ENCODE data around the gene NFKBIL1. TPM values are rescaled to one million over a fixed set of nuclear protein-coding genes. Genes with fewer than 3 reads are reported as not detected.
"Not testable (repeated sequence)": the region's sequence is repeated elsewhere in the genome, so short reads cannot be mapped to it uniquely, and the experiment has no call there.

Gene NFKBIL1
- total and polyA plus RNA-seq, 9 of the 15 experiments (the other 6 are each of a cell fraction or from before 2014, with no cell fraction given): 0.49 to 33.1 (median 7.6) TPM

DNA sequence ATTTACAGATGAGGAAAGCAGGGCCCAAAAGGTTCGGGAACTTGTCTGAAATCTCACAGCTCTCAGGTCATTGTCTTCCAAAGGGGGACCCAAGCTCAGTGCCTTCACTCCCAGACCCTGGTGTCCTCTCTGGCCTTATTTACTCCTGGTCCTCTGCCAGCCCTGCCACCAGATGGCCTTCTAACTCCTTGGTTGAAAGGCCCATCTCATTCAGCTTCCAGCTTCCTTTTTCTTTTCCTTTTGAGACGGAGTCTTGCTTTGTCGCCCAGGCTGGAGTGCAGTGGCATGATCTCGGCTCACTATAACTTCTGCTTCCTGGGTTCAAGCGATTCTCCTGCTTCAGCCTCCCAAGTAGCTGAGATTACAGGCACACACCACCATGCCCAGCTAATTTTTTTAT is 4.0 kb downstream of the NFKBIL1 start:
- BruUV-seq (replicated peaks); H3K4me3 ChIP-seq; H3K27me3 ChIP-seq (ENCODE audit: control insufficient read depth in 2 of 2, insufficient read depth in 2 of 2, low read length in 2 of 2); H3K27ac ChIP-seq (ENCODE audit: extremely low read depth, low read depth, low read length); H3K9ac ChIP-seq (ENCODE audit: insufficient read depth in 1 of 2, low read depth in 2 of 2, low read length in 2 of 2); H4K20me1 ChIP-seq (replicated peaks; ENCODE audit: control insufficient read depth, insufficient read depth, low read length); H2AFZ ChIP-seq (ENCODE audit: low read depth, low read length); H3K4me1 ChIP-seq (replicated peaks in 1 of 2; ENCODE audit: control insufficient read depth in 2 of 2, insufficient read depth in 2 of 2, low read length in 2 of 2); H3K4me2 ChIP-seq (ENCODE audit: insufficient read depth, low read length); in situ Hi-C loops (cut with MboI); H3K9me3 ChIP-seq (replicated peaks; ENCODE audit: control insufficient read depth, insufficient read depth, low read depth, low read length); H3K9me1 ChIP-seq (ENCODE audit: control insufficient read depth, insufficient read depth, low read length): not testable (repeated sequence)
- CTCF ChIA-PET (ENCODE audit: low intra/inter-chr PET ratio): interaction anchor here (0.6 to 2.8 kb wide), 4 partner anchors 23 to 219 kb away, joined by 3 to 57 read pairs (median 4); no protein-coding TSS in a partner anchor
- POLR2A ChIA-PET: interaction anchor here (0.7 to 5.7 kb wide), 8 partner anchors 8 to 266 kb away, joined by 3 to 38 read pairs (median 6); partner anchors contain the start of genes BAG6, DDX39B and LTB
- FAIRE-seq: peak; percentile 61
- peak; percentile 24 for ATAC-seq
- 35% methylated on average over 5 of the region's 5 CpGs for WGBS (ENCODE audit: insufficient coverage, low coverage, missing lambda C conversion rate)
- peaks cover 53% of the 10 kb centered on the region for H3K36me3 ChIP-seq (ENCODE audit: control insufficient read depth, insufficient read depth, low read length)
- DNase-seq (ENCODE audit: extremely low read depth in 1 of 4, low spot score in 3 of 4): peak in 3 of 4 experiments; percentile 40 to 84 (median 67)
- H3K79me2 ChIP-seq (ENCODE audit: control insufficient read depth, insufficient read depth, low read length): peaks cover 24% of the 10 kb centered on the region
- intact Hi-C loops (cut with micrococcal nuclease): loop anchor here (1.0 kb wide), 1 partner anchor 47 kb away; no protein-coding TSS in a partner anchor
- peak in 1 of 2 experiments; percentile 34; a peak in 1 of 4 replicates for TF ChIP-seq RCOR1 (IDR thresholded peaks at IDR 0.05; ENCODE audit: borderline replicate concordance in 1 of 2, low read depth in 2 of 2, low read length in 2 of 2)
- TF ChIP-seq FOXK1 (CRISPR knock-in tag; IDR thresholded peaks at IDR 0.05; ENCODE audit: borderline replicate concordance): peak; percentile 67; the same call in 1 of the 2 replicates
- TF ChIP-seq ARID2 (IDR thresholded peaks at IDR 0.05): peak; percentile 86; the same call in 1 of the 2 replicates
- TF ChIP-seq, protein P1, sequence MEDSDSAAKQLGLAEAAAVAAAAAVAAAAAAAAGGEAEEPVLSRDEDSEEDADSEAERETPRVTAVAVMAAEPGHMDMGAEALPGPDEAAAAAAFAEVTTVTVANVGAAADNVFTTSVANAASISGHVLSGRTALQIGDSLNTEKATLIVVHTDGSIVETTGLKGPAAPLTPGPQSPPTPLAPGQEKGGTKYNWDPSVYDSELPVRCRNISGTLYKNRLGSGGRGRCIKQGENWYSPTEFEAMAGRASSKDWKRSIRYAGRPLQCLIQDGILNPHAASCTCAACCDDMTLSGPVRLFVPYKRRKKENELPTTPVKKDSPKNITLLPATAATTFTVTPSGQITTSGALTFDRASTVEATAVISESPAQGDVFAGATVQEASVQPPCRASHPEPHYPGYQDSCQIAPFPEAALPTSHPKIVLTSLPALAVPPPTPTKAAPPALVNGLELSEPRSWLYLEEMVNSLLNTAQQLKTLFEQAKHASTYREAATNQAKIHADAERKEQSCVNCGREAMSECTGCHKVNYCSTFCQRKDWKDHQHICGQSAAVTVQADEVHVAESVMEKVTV (CRISPR knock-in tag; IDR thresholded peaks at IDR 0.05): peak; percentile 91
- peak; percentile 69; the same call in 1 of the 2 replicates for TF ChIP-seq CC2D1A (IDR thresholded peaks at IDR 0.05)
- TF ChIP-seq FOXK2 (conservative IDR thresholded peaks at IDR 0.05 in 1 of 2, IDR thresholded peaks at IDR 0.05 in 1 of 2; ENCODE audit: low read depth in 2 of 2): peak; percentile 76 to 80
- TF ChIP-seq, protein P2, sequence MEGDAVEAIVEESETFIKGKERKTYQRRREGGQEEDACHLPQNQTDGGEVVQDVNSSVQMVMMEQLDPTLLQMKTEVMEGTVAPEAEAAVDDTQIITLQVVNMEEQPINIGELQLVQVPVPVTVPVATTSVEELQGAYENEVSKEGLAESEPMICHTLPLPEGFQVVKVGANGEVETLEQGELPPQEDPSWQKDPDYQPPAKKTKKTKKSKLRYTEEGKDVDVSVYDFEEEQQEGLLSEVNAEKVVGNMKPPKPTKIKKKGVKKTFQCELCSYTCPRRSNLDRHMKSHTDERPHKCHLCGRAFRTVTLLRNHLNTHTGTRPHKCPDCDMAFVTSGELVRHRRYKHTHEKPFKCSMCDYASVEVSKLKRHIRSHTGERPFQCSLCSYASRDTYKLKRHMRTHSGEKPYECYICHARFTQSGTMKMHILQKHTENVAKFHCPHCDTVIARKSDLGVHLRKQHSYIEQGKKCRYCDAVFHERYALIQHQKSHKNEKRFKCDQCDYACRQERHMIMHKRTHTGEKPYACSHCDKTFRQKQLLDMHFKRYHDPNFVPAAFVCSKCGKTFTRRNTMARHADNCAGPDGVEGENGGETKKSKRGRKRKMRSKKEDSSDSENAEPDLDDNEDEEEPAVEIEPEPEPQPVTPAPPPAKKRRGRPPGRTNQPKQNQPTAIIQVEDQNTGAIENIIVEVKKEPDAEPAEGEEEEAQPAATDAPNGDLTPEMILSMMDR (IDR thresholded peaks at IDR 0.05 in 2 of 3, conservative IDR thresholded peaks at IDR 0.05 in 1 of 3; ENCODE audit: insufficient read depth in 2 of 3, low read depth in 1 of 3, low read length in 3 of 3): peak; percentile 72 to 91 (median 88)
- TF ChIP-seq SMC3 (conservative IDR thresholded peaks at IDR 0.05; ENCODE audit: insufficient read depth, low read depth, low read length): peak; percentile 90
- TF ChIP-seq, protein P3, sequence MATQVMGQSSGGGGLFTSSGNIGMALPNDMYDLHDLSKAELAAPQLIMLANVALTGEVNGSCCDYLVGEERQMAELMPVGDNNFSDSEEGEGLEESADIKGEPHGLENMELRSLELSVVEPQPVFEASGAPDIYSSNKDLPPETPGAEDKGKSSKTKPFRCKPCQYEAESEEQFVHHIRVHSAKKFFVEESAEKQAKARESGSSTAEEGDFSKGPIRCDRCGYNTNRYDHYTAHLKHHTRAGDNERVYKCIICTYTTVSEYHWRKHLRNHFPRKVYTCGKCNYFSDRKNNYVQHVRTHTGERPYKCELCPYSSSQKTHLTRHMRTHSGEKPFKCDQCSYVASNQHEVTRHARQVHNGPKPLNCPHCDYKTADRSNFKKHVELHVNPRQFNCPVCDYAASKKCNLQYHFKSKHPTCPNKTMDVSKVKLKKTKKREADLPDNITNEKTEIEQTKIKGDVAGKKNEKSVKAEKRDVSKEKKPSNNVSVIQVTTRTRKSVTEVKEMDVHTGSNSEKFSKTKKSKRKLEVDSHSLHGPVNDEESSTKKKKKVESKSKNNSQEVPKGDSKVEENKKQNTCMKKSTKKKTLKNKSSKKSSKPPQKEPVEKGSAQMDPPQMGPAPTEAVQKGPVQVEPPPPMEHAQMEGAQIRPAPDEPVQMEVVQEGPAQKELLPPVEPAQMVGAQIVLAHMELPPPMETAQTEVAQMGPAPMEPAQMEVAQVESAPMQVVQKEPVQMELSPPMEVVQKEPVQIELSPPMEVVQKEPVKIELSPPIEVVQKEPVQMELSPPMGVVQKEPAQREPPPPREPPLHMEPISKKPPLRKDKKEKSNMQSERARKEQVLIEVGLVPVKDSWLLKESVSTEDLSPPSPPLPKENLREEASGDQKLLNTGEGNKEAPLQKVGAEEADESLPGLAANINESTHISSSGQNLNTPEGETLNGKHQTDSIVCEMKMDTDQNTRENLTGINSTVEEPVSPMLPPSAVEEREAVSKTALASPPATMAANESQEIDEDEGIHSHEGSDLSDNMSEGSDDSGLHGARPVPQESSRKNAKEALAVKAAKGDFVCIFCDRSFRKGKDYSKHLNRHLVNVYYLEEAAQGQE (IDR thresholded peaks at IDR 0.05; ENCODE audit: borderline replicate concordance): peak; percentile 90
- TF ChIP-seq, protein P3 (CRISPR knock-in tag; IDR thresholded peaks at IDR 0.05; ENCODE audit: low read depth): not testable (repeated sequence)
